ENCODE data around the gene RESP18.

DNA sequence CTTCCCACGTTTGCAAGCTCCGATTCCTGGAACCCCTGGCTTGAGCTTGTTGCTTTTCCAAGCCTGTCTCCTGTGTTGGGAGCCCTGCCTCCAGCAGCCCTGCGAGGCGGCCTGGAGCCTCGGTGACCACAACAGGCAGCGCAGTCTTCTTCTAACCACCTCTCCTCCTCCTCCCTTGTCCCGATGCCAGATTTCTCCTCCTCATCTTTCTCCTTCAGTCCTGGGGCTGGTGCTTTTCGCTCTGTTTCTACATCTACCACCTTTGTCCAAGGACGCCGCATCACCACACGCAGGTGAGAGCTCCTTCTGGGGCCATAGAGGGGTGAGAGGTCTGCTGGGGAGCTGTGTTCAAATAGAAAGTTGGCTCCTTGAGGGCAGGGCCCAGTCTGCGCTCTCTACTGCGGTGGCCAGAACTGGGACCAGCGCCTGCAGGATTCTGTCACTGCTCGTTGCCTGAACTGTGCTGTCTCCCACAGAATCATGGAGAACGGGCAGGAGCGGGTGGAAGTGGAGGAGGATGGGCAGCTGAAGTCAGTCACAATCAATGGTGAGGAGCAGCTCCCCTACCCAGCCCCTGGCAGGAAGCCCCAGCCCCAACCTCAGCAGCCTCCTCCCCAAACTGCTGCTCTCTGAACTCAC is 49.5 kb downstream of the RESP18 start:
- TF ChIP-seq, protein P1, sequence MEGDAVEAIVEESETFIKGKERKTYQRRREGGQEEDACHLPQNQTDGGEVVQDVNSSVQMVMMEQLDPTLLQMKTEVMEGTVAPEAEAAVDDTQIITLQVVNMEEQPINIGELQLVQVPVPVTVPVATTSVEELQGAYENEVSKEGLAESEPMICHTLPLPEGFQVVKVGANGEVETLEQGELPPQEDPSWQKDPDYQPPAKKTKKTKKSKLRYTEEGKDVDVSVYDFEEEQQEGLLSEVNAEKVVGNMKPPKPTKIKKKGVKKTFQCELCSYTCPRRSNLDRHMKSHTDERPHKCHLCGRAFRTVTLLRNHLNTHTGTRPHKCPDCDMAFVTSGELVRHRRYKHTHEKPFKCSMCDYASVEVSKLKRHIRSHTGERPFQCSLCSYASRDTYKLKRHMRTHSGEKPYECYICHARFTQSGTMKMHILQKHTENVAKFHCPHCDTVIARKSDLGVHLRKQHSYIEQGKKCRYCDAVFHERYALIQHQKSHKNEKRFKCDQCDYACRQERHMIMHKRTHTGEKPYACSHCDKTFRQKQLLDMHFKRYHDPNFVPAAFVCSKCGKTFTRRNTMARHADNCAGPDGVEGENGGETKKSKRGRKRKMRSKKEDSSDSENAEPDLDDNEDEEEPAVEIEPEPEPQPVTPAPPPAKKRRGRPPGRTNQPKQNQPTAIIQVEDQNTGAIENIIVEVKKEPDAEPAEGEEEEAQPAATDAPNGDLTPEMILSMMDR (tag by site-specific recombination; IDR thresholded peaks at IDR 0.05): no peak
- no peak for TF ChIP-seq ZNF354C (tag by site-specific recombination; IDR thresholded peaks at IDR 0.05; ENCODE audit: borderline replicate concordance, low read depth)
- TF ChIP-seq, protein P2, sequence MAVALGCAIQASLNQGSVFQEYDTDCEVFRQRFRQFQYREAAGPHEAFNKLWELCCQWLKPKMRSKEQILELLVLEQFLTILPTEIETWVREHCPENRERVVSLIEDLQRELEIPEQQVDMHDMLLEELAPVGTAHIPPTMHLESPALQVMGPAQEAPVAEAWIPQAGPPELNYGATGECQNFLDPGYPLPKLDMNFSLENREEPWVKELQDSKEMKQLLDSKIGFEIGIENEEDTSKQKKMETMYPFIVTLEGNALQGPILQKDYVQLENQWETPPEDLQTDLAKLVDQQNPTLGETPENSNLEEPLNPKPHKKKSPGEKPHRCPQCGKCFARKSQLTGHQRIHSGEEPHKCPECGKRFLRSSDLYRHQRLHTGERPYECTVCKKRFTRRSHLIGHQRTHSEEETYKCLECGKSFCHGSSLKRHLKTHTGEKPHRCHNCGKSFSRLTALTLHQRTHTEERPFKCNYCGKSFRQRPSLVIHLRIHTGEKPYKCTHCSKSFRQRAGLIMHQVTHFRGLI (tag by site-specific recombination; IDR thresholded peaks at IDR 0.05): no peak
- TF ChIP-seq, protein P3, sequence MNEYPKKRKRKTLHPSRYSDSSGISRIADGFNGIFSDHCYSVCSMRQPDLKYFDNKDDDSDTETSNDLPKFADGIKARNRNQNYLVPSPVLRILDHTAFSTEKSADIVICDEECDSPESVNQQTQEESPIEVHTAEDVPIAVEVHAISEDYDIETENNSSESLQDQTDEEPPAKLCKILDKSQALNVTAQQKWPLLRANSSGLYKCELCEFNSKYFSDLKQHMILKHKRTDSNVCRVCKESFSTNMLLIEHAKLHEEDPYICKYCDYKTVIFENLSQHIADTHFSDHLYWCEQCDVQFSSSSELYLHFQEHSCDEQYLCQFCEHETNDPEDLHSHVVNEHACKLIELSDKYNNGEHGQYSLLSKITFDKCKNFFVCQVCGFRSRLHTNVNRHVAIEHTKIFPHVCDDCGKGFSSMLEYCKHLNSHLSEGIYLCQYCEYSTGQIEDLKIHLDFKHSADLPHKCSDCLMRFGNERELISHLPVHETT (tag by site-specific recombination; IDR thresholded peaks at IDR 0.05): no peak

All from HEK293 (cell line).